Epithelial cell of proximal tubule (primary cell): ENCODE results near the gene LINC00305. TPM values are rescaled to one million over a fixed set of nuclear protein-coding genes. Genes with fewer than 3 reads are reported as not detected.

Experiments
- DNase-seq: peaks from one replicate; pipeline ENCODE4 v3.0.0-alpha.2; 2011; ENCODE audit warnings: low read depth
- H3K4me3 ChIP-seq: 2 replicates; pipeline ENCODE4 v1.5.1; 2011; ENCODE audit warnings: low read depth, mild to moderate bottlenecking, low read length
- total RNA-seq: library from RNA; depleted of rRNA; stranded (reverse); fragments of >200 nt; gene quantifications from 2 replicates; pipeline ENCODE4 v1.2.3, GENCODE V29; 2015
- TF ChIP-seq, protein P1 (sequence below): conservative IDR thresholded peaks from 2 replicates; pipeline ENCODE4 v1.5.1; 2012; ENCODE audit warnings: low read depth, mild to moderate bottlenecking, low read length

The LINC00305 gene
- total RNA-seq, 1 donor from 2014 or later, result not detected

DNA sequence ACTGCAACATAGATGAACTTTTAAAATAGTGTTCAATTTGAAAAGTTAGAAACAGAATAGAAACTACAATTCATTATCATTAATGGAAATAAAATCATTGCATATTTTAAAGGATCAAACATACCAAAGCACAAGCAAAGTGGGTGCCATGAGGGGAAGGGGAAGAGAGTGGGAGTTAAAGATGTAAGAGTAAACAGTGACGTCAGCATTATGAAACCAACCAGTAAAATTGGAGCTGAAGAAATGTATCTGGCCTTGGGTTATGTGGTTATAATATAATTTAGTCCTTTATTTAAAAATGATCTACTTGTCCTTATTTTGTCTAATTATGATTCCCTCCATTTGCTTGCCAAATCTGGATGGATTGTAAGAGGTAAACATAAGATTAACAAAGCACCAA, 6.0 kb downstream of the LINC00305 start:
- H3K4me3 ChIP-seq, result no peak overlapping the region
- no peak for DNase-seq
- TF ChIP-seq, protein P1, sequence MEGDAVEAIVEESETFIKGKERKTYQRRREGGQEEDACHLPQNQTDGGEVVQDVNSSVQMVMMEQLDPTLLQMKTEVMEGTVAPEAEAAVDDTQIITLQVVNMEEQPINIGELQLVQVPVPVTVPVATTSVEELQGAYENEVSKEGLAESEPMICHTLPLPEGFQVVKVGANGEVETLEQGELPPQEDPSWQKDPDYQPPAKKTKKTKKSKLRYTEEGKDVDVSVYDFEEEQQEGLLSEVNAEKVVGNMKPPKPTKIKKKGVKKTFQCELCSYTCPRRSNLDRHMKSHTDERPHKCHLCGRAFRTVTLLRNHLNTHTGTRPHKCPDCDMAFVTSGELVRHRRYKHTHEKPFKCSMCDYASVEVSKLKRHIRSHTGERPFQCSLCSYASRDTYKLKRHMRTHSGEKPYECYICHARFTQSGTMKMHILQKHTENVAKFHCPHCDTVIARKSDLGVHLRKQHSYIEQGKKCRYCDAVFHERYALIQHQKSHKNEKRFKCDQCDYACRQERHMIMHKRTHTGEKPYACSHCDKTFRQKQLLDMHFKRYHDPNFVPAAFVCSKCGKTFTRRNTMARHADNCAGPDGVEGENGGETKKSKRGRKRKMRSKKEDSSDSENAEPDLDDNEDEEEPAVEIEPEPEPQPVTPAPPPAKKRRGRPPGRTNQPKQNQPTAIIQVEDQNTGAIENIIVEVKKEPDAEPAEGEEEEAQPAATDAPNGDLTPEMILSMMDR, result no peak

DNA sequence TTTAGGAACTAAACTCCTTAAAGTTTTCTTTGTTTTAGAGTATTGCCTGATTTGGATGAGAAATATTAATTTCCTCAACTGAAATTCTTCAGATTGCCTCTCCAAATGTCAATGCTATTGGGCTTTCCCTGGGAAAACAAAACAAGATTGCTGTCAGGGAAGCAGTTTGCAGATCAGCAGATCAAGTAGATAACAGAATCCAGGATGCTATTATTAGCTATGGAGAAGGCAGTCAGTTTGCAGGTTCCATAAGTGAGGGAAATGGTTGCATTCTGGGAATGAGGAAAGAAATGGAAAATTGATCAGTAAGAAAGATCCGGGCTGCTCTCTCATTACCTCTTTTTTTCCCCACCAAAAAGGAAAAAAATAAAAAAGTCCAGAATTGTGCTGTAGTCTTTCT, 11.0 kb downstream of the LINC00305 start:
- H3K4me3 ChIP-seq, result no peak overlapping the region
- DNase-seq, result no peak
- TF ChIP-seq, protein P1, result no peak

DNA sequence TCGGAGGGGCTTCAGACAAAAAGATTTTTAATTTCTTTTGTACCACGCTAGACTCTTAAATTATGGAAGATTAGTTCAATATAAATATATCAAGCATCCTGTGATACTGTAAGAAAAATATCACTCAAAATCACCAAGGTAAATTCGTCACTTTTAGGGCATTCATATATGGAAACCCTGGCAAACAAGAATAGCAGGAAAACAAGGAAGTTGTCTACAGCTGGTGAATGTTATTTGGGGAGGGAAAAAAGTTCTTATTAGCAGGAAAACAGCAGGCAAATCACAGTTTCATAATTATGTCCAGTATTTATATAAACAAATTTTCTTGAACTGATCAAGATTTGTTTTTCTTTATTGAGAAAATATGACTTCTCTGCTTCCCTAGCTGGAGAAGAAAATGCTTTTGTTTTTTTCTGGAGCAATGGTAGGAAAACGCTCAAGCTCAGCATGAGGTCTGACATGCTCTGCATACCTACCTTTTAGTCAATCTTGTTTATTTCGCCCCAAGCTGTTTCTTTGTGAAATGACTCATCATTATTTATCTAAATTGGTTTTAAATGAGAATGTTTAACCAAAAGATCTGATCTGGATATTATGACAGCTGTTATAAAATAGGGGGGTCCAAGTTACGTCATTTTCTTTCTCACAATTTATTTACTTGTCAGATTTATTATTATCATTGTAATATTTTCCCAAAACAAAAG, 14.7 kb downstream of the LINC00305 start:
- H3K4me3 ChIP-seq, result no peak overlapping the region
- TF ChIP-seq, protein P1, result no peak
- DNase-seq, result peak; percentile 16

DNA sequence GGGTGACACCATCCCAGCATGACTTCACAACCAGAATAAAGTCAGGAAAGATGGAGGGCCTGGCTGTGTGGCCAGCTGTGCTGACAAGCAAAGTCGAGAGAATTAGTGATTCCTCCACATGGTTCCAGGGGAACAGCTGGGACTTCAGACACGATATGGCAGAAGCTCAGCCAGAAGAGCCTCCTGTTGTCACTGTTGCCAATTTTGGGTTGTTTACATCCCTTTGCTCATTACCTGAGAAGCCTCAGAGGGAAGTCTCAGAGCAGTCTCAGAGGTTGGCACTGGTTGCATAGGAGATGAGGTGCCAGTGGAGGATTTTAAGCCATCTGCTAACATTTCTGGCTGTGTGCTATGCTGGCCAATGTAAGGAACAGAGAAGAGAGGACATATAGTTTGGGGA, 16.0 kb downstream of the LINC00305 start:
- H3K4me3 ChIP-seq, result no peak overlapping the region
- no peak for DNase-seq
- TF ChIP-seq, protein P1, result no peak

DNA sequence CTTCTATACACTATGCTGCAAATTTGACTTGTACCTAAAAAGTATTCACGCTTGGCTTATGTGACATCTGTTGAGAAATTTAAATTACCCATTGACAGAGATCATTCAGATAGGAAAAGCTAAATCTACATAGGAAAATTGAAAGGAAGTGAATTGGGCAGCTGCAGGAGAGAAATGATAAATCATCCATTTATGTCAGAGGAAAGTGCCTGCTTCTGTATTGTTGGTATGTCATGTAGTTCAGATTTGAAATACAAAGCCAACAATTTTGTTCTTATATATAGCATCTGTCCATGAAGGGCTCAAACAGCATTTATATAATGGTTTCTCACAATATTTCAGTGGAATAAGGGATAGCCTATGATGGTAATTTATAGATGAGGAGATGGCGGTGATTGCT, 17.6 kb downstream of the LINC00305 start:
- no peak for DNase-seq
- TF ChIP-seq, protein P1, result no peak
- no peak overlapping the region for H3K4me3 ChIP-seq

DNA sequence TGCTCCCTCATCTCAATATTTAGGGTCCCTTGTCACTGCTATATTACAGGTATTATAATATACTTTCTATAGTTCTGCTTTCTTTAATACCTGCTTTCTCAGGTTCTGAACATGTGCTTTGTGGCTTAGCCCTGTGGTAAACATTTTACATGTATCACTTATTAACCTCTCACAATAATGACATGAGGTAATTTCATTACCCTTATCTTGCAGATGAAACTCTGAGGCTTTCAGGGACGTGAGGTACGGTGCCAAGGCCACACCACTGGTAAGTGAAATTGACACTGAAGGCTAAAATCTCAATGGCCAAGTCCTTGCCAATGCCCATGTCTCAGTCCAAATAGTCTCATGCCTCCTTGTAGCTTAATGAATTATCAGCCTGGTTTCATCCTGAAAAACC, 21.7 kb downstream of the LINC00305 start:
- DNase-seq, result no peak
- no peak overlapping the region for H3K4me3 ChIP-seq
- TF ChIP-seq, protein P1, result no peak

DNA sequence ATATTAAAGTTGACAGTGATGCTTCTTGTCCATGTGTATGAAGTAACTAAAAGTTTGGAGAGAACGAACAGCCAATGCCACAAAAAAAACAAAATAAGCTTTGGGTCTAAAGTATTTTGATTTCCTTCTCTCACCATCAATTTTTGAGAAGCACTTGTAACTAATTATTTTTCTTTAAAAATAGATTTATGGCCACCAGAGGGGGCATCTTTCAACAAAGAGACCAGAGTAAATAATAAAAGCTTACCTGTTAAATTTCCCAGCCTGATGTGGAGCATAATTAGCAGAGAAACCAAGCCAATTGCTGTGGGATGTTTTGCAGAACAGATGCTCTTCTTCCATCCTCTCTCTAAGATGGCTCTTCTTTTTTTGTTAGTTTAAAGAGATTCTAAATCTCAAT, 29.0 kb downstream of the LINC00305 start:
- no peak overlapping the region for H3K4me3 ChIP-seq
- DNase-seq, result no peak
- TF ChIP-seq, protein P1, result peak; percentile 40
